Stimulated activated memory B cell treated with anti-CD40 and anti-IgM and Interleukin-4, amounts not matched to agents 10 μg/mL and 1 μg/mL and 100 μg/mL, for 72 hours (primary cell): ENCODE data around the gene NUDT16.

ENCODE experiments used
- ATAC-seq: fragments of 150-1000 bp; cut with Tn5 transposase; 2 replicates; pipeline ENCODE4 v1.10.0; 2021
- H3K27ac Mint-ChIP-seq: one replicate; pipeline ENCODE4 v1.8.0; 2022; ENCODE audit warnings: mild to moderate bottlenecking, mixed read lengths
- H3K27me3 Mint-ChIP-seq: one replicate; pipeline ENCODE4 v1.8.0; 2022; ENCODE audit warnings: mixed read lengths
- H3K36me3 Mint-ChIP-seq: one replicate; pipeline ENCODE4 v1.8.0; 2022; ENCODE audit warnings: mixed read lengths
- H3K4me1 Mint-ChIP-seq: one replicate; pipeline ENCODE4 v1.8.0; 2022; ENCODE audit warnings: mixed read lengths
- H3K4me3 Mint-ChIP-seq: one replicate; pipeline ENCODE4 v1.8.0; 2022; ENCODE audit warnings: mild to moderate bottlenecking, moderate library complexity, mixed read lengths
- H3K9me3 Mint-ChIP-seq: one replicate; pipeline ENCODE4 v1.8.0; 2022; ENCODE audit warnings: mixed read lengths

The NUDT16 gene

GRCh38 chr3:131402391-131403039 lies 20.9 kb downstream of the NUDT16 start:
- no peak overlapping the region for H3K27ac Mint-ChIP-seq

GRCh38 chr3:131403216-131403895 lies 21.8 kb downstream of the NUDT16 start:
- no peak overlapping the region for H3K4me3 Mint-ChIP-seq
- no peaks in the 10 kb centered on the region for H3K9me3 Mint-ChIP-seq
- no peaks in the 10 kb centered on the region for H3K27me3 Mint-ChIP-seq
- H3K36me3 Mint-ChIP-seq = no peaks in the 10 kb centered on the region
- H3K4me1 Mint-ChIP-seq = peaks cover 8% of the 10 kb centered on the region
- ATAC-seq = no peak
- no peak overlapping the region for H3K27ac Mint-ChIP-seq

More at GRCh38 chr3:131402391-131403039, 20.9 kb downstream of the NUDT16 start:
- Mint-ChIP-seq H3K36me3 (no peaks in the 10 kb centered on the region), H3K9me3 (no peaks in the 10 kb centered on the region), H3K27me3 (no peaks in the 10 kb centered on the region), H3K4me3 (no peak overlapping the region), H3K4me1 (peaks cover 8% of the 10 kb centered on the region)
- ATAC-seq = peak; percentile 59

DNA sequence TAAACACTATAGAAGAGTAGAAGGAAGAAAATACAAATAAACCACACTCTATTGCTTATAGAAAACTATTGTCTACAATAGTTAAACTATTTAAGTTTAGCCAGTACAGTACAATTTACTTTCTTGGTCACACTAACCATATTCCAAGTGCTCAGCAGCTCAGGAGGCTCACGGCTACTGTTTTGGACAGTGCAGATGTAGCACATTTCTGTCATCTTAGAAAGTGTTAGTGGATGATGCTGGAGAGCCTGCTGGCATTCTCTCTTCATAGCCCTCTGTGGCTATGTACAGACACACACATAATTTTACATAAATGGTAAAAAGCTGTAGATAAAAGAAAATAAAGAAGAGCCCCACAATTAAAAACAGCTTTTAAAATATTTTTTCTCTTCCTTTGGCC lies 23.8 kb downstream of the NUDT16 start:
- H3K27me3 Mint-ChIP-seq = no peaks in the 10 kb centered on the region
- no peaks in the 10 kb centered on the region for H3K36me3 Mint-ChIP-seq
- no peak overlapping the region for H3K4me3 Mint-ChIP-seq
- H3K27ac Mint-ChIP-seq = no peak overlapping the region
- no peak for ATAC-seq
- peaks cover 8% of the 10 kb centered on the region for H3K4me1 Mint-ChIP-seq
- H3K9me3 Mint-ChIP-seq = no peaks in the 10 kb centered on the region

GRCh38 chr3:131406274-131406673 lies 24.7 kb downstream of the NUDT16 start:
- H3K9me3 Mint-ChIP-seq = no peaks in the 10 kb centered on the region
- H3K27me3 Mint-ChIP-seq = peaks cover 2% of the 10 kb centered on the region
- H3K27ac Mint-ChIP-seq = no peak overlapping the region
- no peaks in the 10 kb centered on the region for H3K36me3 Mint-ChIP-seq
- H3K4me1 Mint-ChIP-seq = peaks cover 8% of the 10 kb centered on the region
- ATAC-seq = no peak
- no peak overlapping the region for H3K4me3 Mint-ChIP-seq

DNA sequence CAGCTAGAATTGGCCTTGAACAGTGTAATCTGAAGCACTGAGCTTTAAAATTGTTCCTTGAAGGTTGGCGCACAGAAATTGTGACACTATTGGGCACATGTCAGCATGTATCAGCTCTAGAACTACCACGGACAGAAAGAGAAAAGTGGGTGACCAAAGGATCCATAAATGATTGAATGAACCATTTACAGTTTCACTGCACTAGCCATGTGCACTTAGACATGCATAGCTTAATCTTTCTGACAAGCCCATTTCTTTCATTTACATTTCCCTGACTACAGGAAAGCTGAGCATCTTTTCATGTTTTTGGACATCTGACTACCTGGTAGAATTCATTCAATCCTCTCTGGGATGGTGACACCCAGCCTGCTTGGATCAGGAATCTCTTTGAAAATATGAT lies 36.2 kb downstream of the NUDT16 start:
- peaks cover 6% of the 10 kb centered on the region for H3K36me3 Mint-ChIP-seq
- ATAC-seq = no peak
- peaks cover 13% of the 10 kb centered on the region for H3K27me3 Mint-ChIP-seq
- H3K4me3 Mint-ChIP-seq = no peak overlapping the region
- H3K9me3 Mint-ChIP-seq = peaks cover 10% of the 10 kb centered on the region
- no peaks in the 10 kb centered on the region for H3K4me1 Mint-ChIP-seq
- no peak overlapping the region for H3K27ac Mint-ChIP-seq

GRCh38 chr3:131421301-131421700 lies 39.7 kb downstream of the NUDT16 start:
- Mint-ChIP-seq H3K27me3 (no peaks in the 10 kb centered on the region), H3K27ac (no peak overlapping the region), H3K4me3 (no peak overlapping the region), H3K36me3 (no peaks in the 10 kb centered on the region), H3K9me3 (peaks cover 4% of the 10 kb centered on the region), H3K4me1 (no peaks in the 10 kb centered on the region)
- ATAC-seq = no peak

DNA sequence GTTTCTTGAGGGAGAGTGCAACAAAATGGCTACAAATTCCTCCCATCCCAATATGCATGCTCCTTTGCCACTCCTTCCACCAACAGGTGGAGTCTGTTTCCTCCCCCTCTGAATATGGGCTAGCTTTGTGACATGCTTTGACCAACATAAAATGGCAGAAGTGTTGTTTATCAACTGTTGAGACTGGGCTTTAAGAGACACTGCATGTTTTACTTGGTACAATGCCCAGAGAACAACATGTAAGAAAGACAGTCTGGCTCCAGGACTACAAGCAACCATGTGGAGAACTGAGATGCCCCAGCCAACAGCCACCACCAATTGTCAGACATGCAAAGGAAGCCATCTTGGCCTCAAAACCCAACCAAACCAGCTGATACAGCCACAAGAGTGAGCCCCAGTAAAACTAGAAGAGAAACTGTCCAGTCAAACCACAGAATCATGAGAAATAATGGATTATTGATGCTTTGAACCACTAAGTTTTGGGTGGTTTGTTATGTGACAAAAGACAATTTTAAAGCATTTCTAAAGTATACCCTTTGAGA lies 40.5 kb downstream of the NUDT16 start:
- no peaks in the 10 kb centered on the region for H3K27me3 Mint-ChIP-seq
- no peak for ATAC-seq
- H3K4me1 Mint-ChIP-seq = no peaks in the 10 kb centered on the region
- no peaks in the 10 kb centered on the region for H3K36me3 Mint-ChIP-seq
- no peak overlapping the region for H3K27ac Mint-ChIP-seq
- no peak overlapping the region for H3K4me3 Mint-ChIP-seq
- H3K9me3 Mint-ChIP-seq = peaks cover 4% of the 10 kb centered on the region

- Mint-ChIP-seq H3K4me1 (no peaks in the 10 kb centered on the region), H3K27me3 (no peaks in the 10 kb centered on the region), H3K27ac (no peak overlapping the region), H3K9me3 (no peaks in the 10 kb centered on the region), H3K4me3 (no peak overlapping the region), H3K36me3 (no peaks in the 10 kb centered on the region)
- ATAC-seq = no peak
These were observed 45.7 kb downstream of the NUDT16 start for GRCh38 chr3:131427226-131427625.

GRCh38 chr3:131431754-131432153 lies 50.2 kb downstream of the NUDT16 start:
- no peak for ATAC-seq
- no peaks in the 10 kb centered on the region for H3K27me3 Mint-ChIP-seq
- H3K9me3 Mint-ChIP-seq = peaks cover 3% of the 10 kb centered on the region
- no peak overlapping the region for H3K4me3 Mint-ChIP-seq
- no peak overlapping the region for H3K27ac Mint-ChIP-seq
- no peaks in the 10 kb centered on the region for H3K36me3 Mint-ChIP-seq
- H3K4me1 Mint-ChIP-seq = no peaks in the 10 kb centered on the region

DNA sequence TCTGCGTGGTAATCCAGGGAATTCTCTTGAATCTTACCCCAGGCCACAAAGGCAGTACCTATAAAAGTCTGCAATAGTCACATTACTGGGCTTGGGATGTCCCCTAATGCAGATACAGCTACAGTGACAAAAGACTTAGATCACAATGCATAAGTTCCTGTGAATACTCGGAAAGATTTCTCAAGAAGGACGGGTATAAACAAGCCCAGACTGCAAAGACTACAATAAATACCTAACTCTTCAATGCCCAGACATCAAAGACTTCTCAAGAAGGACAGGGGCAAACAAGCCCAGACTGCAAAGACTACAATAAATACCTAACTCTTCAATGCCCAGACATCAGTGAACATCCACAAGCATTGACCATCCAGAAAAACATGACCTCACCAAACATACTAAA lies 50.9 kb downstream of the NUDT16 start:
- Mint-ChIP-seq H3K27ac (no peak overlapping the region), H3K27me3 (no peaks in the 10 kb centered on the region), H3K4me1 (no peaks in the 10 kb centered on the region), H3K4me3 (no peak overlapping the region), H3K9me3 (peaks cover 9% of the 10 kb centered on the region), H3K36me3 (no peaks in the 10 kb centered on the region)
- ATAC-seq = no peak

DNA sequence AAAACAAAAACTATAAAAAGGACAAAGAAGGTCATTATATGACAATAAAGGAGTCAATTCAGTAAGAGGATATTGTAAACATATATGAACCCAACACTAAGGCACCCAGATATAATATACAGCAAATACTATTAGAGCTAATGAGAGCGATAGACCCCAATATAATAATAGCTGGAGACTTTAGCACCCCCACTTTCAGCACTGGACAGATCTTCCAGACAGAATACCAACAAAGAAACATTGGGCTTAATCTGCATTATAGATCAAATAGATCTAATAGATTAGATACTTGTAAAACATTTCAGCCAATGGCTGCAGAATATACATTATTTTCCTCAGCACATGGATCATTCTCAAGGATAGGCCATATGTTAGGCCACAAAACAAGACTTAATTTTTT lies 53.4 kb downstream of the NUDT16 start:
- H3K27ac Mint-ChIP-seq = no peak overlapping the region
- peaks cover 9% of the 10 kb centered on the region for H3K9me3 Mint-ChIP-seq
- no peak for ATAC-seq
- no peaks in the 10 kb centered on the region for H3K36me3 Mint-ChIP-seq
- H3K4me1 Mint-ChIP-seq = no peaks in the 10 kb centered on the region
- no peak overlapping the region for H3K4me3 Mint-ChIP-seq
- no peaks in the 10 kb centered on the region for H3K27me3 Mint-ChIP-seq
